HG02943 (cell line): ENCODE measurements around the gene PI3.
"Not testable (repeated sequence)": the region's sequence is repeated elsewhere in the genome, so short reads cannot be mapped to it uniquely, and the experiment has no call there.

Experiments
- ATAC-seq: cut with Tn5 transposase; IDR thresholded peaks from one replicate; pipeline ENCODE4 v1.9.1; 2021; ENCODE audit warnings: mild to moderate bottlenecking, low read depth, moderate library complexity; ENCODE audit not compliant: unreplicated experiment

Gene PI3

GRCh38 chr20:45174434-45175364 is at the start of gene PI3:
TSS of gene PI3 (plus strand) at chr20:45174902. CDS start at chr20:45174923, 21 bp downstream.
- ATAC-seq: no peak

- no peak for ATAC-seq
These were observed 46.6 kb upstream of the PI3 start for GRCh38 chr20:45128099-45128498.

- ATAC-seq: no peak
These were observed 37.8 kb upstream of the PI3 start for GRCh38 chr20:45136911-45137310.

GRCh38 chr20:45138561-45139300 is 36.0 kb upstream of the PI3 start:
- ATAC-seq: no peak

GRCh38 chr20:45139733-45140375 is 34.8 kb upstream of the PI3 start:
- ATAC-seq: not testable (repeated sequence)

- ATAC-seq: no peak
These were observed 33.9 kb upstream of the PI3 start for GRCh38 chr20:45140836-45141235.

- ATAC-seq: no peak
These were observed 25.6 kb upstream of the PI3 start for GRCh38 chr20:45149062-45149461.

GRCh38 chr20:45152405-45152804 is 22.3 kb upstream of the PI3 start:
- no peak for ATAC-seq

GRCh38 chr20:45153147-45153546 is 21.6 kb upstream of the PI3 start:
- ATAC-seq: no peak

- no peak for ATAC-seq
These were observed 20.9 kb upstream of the PI3 start for GRCh38 chr20:45153752-45154151.

GRCh38 chr20:45154183-45154582 is 20.5 kb upstream of the PI3 start:
- no peak for ATAC-seq

- not testable (repeated sequence) for ATAC-seq
These were observed 19.9 kb upstream of the PI3 start for GRCh38 chr20:45154794-45155193.

GRCh38 chr20:45156713-45157112 is 18.0 kb upstream of the PI3 start:
- ATAC-seq: no peak

GRCh38 chr20:45157962-45158361 is 16.7 kb upstream of the PI3 start:
- no peak for ATAC-seq

- no peak for ATAC-seq
These were observed 11.5 kb upstream of the PI3 start for GRCh38 chr20:45163083-45163803.

GRCh38 chr20:45164906-45165305 is 9.8 kb upstream of the PI3 start:
- ATAC-seq: no peak

- no peak for ATAC-seq
These were observed 1.2 kb upstream of the PI3 start for GRCh38 chr20:45173522-45173921.

GRCh38 chr20:45176526-45177267 is 2.0 kb downstream of the PI3 start:
- ATAC-seq: no peak

- no peak for ATAC-seq
These were observed 4.5 kb downstream of the PI3 start for GRCh38 chr20:45179166-45179565.

GRCh38 chr20:45181639-45182038 is 6.9 kb downstream of the PI3 start:
- ATAC-seq: no peak
